Measurements from ENCODE around the gene ADAMTSL4. TPM values are rescaled to one million over a fixed set of nuclear protein-coding genes. Genes with fewer than 3 reads are reported as not detected.

The ADAMTSL4 gene
- 1.1 TPM for polyA plus RNA-seq (2013, experiment 1 of 2)
- polyA plus RNA-seq (2013, experiment 2 of 2) = 1.5 TPM

DNA sequence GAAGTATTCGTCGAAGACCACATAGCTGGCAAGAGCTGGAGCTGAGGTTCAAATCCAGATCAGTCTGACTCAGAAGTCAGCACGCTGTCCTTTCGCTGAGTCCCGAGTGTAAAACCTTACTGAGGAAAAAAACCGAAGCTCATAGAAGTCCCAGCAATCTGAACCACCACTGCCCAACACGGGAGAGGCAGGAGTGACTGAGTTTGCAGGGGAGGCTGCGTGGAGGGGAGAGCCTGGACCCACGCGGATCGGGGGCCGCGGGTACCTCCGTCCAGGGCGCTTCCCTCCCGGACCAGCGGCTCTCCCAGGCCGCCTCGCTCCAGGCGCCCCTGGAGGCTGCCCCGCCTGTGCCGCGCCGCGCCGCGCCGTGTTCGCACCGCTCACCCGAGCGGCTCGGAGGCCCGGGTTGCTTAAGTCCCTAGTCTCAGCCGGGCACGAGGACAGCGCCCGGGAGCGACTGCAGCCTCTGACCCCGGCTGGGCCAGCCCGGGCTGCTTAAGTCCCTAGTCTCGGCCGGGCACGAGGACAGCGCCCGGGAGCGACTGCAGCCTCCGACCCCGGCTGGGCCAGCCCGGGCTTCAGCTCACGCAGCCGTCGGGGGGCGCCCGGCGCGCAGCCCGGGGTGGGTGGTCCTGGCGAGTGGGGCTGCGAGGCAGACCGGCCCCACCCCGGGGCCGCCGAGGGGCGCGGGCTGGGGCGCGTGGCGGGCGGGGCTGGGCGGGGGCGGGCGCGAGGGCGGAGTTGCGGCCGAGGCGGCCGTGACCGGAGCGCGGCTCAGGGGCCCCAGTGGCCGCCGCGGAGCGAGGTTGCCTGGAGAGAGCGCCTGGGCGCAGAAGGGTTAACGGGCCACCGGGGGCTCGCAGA is at the start of gene ADAMTSL4:
Gene ADAMTSL4, plus strand, starts transcription at position 777 of the 864 bp plus-strand sequence. CDS start 2,881 bp downstream, outside the sequence.
- WGBS = 1% methylated on average over 91 of the region's 91 CpGs
- H3K4me3 ChIP-seq (ENCODE audit: low read length) = peak within 1 kb of the TSS; percentile 61
- H3K9me3 ChIP-seq (ENCODE audit: insufficient read depth, low read depth, low read length) = no peaks in the 10 kb centered on the region
- peaks cover 26% of the 10 kb centered on the region for H3K27me3 ChIP-seq (ENCODE audit: insufficient read depth, low read length)
- H3K27ac ChIP-seq (ENCODE audit: low read depth, low read length) = no peak within 1 kb of the TSS
- peaks cover 19% of the 10 kb centered on the region for H3K4me1 ChIP-seq (ENCODE audit: insufficient read depth, low read length)
- no peaks in the 10 kb centered on the region for H3K36me3 ChIP-seq (ENCODE audit: insufficient read depth, low read length)
- H3K9ac ChIP-seq (ENCODE audit: low read depth, low read length) = peak within 1 kb of the TSS; percentile 51

DNA sequence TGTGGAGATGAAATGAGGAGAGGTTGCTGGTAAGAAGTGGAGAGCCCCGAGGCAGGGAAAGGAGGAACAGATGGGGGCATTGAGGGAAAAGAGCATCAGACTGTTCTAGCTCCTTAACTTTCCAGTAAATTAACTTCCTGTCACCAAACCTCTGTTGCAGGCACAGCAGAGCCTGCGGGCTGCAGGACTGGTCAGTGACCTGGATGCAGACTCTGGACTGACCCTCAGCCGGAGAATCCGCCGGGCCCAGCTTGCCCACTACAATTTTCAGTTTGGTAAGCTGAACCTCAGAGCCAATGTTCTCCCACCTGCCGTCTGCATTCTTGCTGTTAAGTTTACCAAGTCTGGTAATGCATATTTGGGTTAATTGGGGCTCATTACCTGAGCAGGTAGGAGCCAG is 43.8 kb upstream of the ADAMTSL4 start:
- 92% methylated on average over 6 of the region's 6 CpGs for WGBS
- no peak overlapping the region for H3K9ac ChIP-seq (ENCODE audit: low read depth, low read length)
- H3K9me3 ChIP-seq (ENCODE audit: insufficient read depth, low read depth, low read length) = no peaks in the 10 kb centered on the region
- no peaks in the 10 kb centered on the region for H3K27me3 ChIP-seq (ENCODE audit: insufficient read depth, low read length)
- H3K4me1 ChIP-seq (ENCODE audit: insufficient read depth, low read length) = peaks cover 6% of the 10 kb centered on the region; the same call in 1 of the 2 replicates
- peaks cover 53% of the 10 kb centered on the region for H3K36me3 ChIP-seq (ENCODE audit: insufficient read depth, low read length)
- H3K27ac ChIP-seq (ENCODE audit: low read depth, low read length) = no peak overlapping the region
- H3K4me3 ChIP-seq (ENCODE audit: low read length) = no peak overlapping the region

DNA sequence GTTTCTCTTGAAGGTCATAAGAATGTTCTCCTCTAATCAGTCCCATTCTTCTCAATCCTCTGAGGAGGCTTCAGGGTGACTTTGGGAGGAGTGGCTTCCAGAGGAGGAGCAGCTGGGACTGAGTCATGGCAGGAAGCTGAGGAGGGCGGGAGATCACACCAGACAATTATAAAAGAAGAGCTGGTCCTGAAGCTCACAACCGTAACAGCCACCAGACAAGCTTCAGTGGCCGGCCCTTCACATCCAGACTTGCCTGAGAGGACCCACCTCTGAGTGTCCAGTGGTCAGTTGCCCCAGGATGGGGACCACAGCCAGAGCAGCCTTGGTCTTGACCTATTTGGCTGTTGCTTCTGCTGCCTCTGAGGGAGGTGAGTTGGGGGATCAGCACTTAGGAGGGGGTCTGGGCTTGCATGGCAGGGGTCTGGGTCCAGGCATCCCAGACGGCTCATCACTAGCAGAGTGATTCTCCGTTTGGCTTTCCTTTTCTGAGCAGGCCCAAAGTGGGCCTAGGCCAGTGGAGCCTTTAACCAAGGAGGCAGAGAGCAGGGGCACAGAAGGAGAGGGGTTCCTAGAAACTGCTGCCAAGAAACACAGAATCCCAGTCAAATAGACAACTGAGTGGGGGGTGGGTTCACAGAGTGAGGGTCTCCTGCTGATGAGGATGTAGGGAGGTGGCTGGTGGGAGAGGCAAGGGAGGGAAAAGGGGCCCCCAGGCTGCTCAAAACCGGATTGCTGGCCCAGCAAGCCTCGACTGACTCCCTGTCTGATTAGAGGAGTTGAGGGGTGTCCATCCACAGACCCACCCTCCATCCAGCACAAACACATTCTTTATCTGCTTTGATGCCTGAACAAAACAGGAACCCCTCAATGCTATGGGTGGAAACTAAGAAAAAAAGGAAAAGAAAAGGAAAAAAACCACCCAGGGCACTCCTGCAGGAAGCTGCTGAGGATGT is 41.0 kb upstream of the ADAMTSL4 start, which contains the start of gene ECM1:
Gene ECM1, plus strand, starts transcription at position 198 of the 953 bp plus-strand sequence. Its CDS starts 101 bp downstream, at position 299.
- no peaks in the 10 kb centered on the region for H3K27me3 ChIP-seq (ENCODE audit: insufficient read depth, low read length)
- no peak within 1 kb of the TSS for H3K9ac ChIP-seq (ENCODE audit: low read depth, low read length)
- 82% methylated on average over 5 of the region's 7 CpGs for WGBS
- peaks cover 6% of the 10 kb centered on the region; the same call in 1 of the 2 replicates for H3K4me1 ChIP-seq (ENCODE audit: insufficient read depth, low read length)
- peaks cover 33% of the 10 kb centered on the region for H3K36me3 ChIP-seq (ENCODE audit: insufficient read depth, low read length)
- no peak within 1 kb of the TSS for H3K4me3 ChIP-seq (ENCODE audit: low read length)
- H3K9me3 ChIP-seq (ENCODE audit: insufficient read depth, low read depth, low read length) = no peaks in the 10 kb centered on the region
- H3K27ac ChIP-seq (ENCODE audit: low read depth, low read length) = 0 out of 2 replicates have a peak within 1 kb of the TSS, but pooled peaks have one; percentile 25

DNA sequence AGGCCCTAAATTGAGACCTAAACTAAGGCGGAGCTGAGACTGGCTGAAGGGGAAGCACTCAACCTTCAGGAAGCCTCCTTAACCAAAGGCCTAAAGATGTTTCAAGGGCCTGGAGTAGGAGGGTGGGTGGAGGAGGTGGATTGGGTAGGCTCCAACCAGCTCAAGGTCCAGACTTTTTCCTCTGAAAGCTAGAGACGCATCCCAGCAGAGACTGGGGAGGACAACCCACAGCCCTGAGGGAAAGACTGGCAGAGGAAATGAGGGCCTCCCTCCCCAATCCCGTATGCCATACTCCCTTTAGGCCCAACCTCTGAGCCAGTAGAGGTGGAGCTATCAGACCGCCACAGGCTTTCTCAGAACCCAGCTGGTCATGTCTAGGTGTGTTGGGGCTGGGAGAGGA is 40.2 kb upstream of the ADAMTSL4 start:
- H3K36me3 ChIP-seq (ENCODE audit: insufficient read depth, low read length) = peaks cover 29% of the 10 kb centered on the region
- no peak overlapping the region for H3K9ac ChIP-seq (ENCODE audit: low read depth, low read length)
- H3K4me3 ChIP-seq (ENCODE audit: low read length) = no peak overlapping the region
- WGBS = 78% methylated on average over 4 of the region's 4 CpGs
- peaks cover 6% of the 10 kb centered on the region; the same call in 1 of the 2 replicates for H3K4me1 ChIP-seq (ENCODE audit: insufficient read depth, low read length)
- H3K9me3 ChIP-seq (ENCODE audit: insufficient read depth, low read depth, low read length) = no peaks in the 10 kb centered on the region
- no peak overlapping the region for H3K27ac ChIP-seq (ENCODE audit: low read depth, low read length)
- H3K27me3 ChIP-seq (ENCODE audit: insufficient read depth, low read length) = no peaks in the 10 kb centered on the region

DNA sequence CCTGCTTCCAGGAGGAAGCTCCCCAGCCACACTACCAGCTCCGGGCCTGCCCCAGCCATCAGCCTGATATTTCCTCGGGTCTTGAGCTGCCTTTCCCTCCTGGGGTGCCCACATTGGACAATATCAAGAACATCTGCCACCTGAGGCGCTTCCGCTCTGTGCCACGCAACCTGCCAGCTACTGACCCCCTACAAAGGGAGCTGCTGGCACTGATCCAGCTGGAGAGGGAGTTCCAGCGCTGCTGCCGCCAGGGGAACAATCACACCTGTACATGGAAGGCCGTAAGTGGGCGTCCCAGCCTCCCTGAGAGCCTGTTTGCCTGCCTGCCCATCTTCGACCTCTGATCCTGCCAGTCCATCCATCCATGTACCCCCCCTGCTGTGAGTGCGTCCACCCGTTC is 37.7 kb upstream of the ADAMTSL4 start:
- Histone ChIP-seq H3K36me3 (ENCODE audit: insufficient read depth, low read length) (peaks cover 5% of the 10 kb centered on the region), H3K4me1 (ENCODE audit: insufficient read depth, low read length) (peaks cover 7% of the 10 kb centered on the region; the same call in 1 of the 2 replicates), H3K27ac (ENCODE audit: low read depth, low read length) (no peak overlapping the region), H3K9ac (ENCODE audit: low read depth, low read length) (no peak overlapping the region), H3K4me3 (ENCODE audit: low read length) (no peak overlapping the region), H3K9me3 (ENCODE audit: insufficient read depth, low read depth, low read length) (no peaks in the 10 kb centered on the region), H3K27me3 (ENCODE audit: insufficient read depth, low read length) (no peaks in the 10 kb centered on the region)
- 96% methylated on average over 12 of the region's 12 CpGs for WGBS

DNA sequence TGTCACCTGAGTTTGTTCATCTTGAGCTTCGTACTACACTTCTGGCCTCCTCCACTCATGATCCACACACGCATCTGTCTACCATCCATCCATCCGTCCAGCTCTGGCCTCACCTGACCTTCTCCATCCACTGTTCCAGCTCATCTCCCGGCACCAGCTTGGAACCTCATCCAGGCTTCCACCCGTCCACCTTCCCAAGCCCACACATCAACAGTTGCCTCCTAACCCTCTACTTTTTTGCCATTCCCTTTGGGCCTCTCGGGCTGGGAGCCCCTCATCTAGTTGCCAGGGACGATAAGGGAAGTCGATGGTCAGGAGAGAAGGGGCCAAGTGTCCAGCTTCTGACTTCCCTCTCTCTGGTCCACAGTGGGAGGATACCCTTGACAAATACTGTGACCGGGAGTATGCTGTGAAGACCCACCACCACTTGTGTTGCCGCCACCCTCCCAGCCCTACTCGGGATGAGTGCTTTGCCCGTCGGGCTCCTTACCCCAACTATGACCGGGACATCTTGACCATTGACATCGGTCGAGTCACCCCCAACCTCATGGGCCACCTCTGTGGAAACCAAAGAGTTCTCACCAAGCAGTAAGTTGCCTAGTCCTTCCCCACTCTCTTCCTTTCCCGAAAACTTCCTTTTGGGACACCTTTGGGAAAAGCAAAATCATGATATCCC is 37.1 kb upstream of the ADAMTSL4 start:
- Histone ChIP-seq H3K27me3 (ENCODE audit: insufficient read depth, low read length) (no peaks in the 10 kb centered on the region), H3K27ac (ENCODE audit: low read depth, low read length) (no peak overlapping the region)

DNA sequence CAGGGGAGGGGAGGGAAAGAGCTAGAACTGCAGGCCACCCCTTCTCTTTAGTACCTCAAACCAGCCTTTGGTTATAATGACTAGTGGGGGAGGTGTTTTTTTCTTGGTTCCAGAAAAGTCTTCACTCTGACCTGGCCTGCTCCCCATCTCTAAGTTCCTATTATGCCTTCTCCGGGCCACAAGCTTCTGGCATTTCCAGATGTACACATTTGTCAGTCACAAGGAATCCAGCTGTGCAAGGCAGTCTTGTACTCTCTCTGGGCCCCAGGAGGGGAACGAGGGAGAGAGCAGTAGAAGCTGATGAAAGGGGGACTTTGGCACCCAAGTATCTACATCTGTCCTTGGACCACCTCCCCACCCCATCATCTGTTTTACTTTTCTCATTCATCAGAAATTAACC is 36.4 kb upstream of the ADAMTSL4 start:
- WGBS = 96% methylated on average over 2 of the region's 2 CpGs
- Histone ChIP-seq H3K4me1 (ENCODE audit: insufficient read depth, low read length) (peaks cover 9% of the 10 kb centered on the region; the same call in 1 of the 2 replicates), H3K36me3 (ENCODE audit: insufficient read depth, low read length) (no peaks in the 10 kb centered on the region), H3K9ac (ENCODE audit: low read depth, low read length) (no peak overlapping the region), H3K9me3 (ENCODE audit: insufficient read depth, low read depth, low read length) (no peaks in the 10 kb centered on the region), H3K4me3 (ENCODE audit: low read length) (no peak overlapping the region), H3K27me3 (ENCODE audit: insufficient read depth, low read length) (no peaks in the 10 kb centered on the region), H3K27ac (ENCODE audit: low read depth, low read length) (no peak overlapping the region)

More for the DNA sequence above, 37.1 kb upstream of the ADAMTSL4 start:
- H3K4me3 ChIP-seq (ENCODE audit: low read length) = no peak overlapping the region
- H3K9ac ChIP-seq (ENCODE audit: low read depth, low read length) = no peak overlapping the region
- no peaks in the 10 kb centered on the region for H3K9me3 ChIP-seq (ENCODE audit: insufficient read depth, low read depth, low read length)
- WGBS = 90% methylated on average over 17 of the region's 17 CpGs
- no peaks in the 10 kb centered on the region for H3K36me3 ChIP-seq (ENCODE audit: insufficient read depth, low read length)
- H3K4me1 ChIP-seq (ENCODE audit: insufficient read depth, low read length) = peaks cover 9% of the 10 kb centered on the region; the same call in 1 of the 2 replicates

DNA sequence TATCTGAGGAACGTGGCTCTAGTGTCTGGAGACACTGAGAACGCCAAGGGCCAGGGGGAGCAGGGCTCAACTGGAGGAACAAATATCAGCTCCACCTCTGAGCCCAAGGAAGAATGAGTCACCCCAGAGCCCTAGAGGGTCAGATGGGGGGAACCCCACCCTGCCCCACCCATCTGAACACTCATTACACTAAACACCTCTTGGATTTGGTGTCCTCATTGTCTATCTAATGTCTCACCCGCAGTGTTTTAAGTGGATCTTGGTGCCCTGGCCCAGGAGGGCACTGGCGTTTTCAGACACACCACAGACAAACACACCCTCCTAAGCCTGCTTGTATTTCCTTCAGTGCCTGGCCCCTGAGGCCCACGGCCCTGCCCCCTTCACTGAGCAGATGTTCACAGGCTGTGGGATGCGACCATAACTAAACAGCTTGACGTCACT is 35.8 kb upstream of the ADAMTSL4 start:
- H3K27me3 ChIP-seq (ENCODE audit: insufficient read depth, low read length) = no peaks in the 10 kb centered on the region
- no peak overlapping the region for H3K4me3 ChIP-seq (ENCODE audit: low read length)
- H3K9ac ChIP-seq (ENCODE audit: low read depth, low read length) = no peak overlapping the region
- H3K4me1 ChIP-seq (ENCODE audit: insufficient read depth, low read length) = peaks cover 6% of the 10 kb centered on the region; the same call in 1 of the 2 replicates
- no peaks in the 10 kb centered on the region for H3K36me3 ChIP-seq (ENCODE audit: insufficient read depth, low read length)
- WGBS = 91% methylated on average over 7 of the region's 7 CpGs
- no peak overlapping the region for H3K27ac ChIP-seq (ENCODE audit: low read depth, low read length)
- no peaks in the 10 kb centered on the region for H3K9me3 ChIP-seq (ENCODE audit: insufficient read depth, low read depth, low read length)

DNA sequence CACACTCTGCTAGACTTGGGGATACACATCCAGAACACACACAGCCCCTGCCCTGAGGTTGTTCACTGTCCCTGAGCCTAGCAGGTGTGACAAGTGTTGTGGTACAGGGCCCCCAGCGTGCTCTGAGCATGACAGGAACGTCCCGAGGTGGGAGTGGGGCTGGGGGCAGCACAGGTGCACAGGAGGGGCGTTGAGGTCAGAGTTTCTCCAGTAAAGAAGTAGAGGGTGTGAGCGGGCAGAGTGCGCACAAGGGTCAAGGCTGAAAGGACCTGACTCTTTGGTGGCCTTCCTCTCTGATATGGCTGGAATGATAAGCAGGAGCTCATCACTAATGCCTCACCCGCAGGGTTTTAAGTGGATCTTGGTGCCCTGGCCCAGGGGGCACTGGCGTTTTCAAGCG is 34.9 kb upstream of the ADAMTSL4 start:
- Histone ChIP-seq H3K9me3 (ENCODE audit: insufficient read depth, low read depth, low read length) (no peaks in the 10 kb centered on the region), H3K4me3 (ENCODE audit: low read length) (no peak overlapping the region), H3K27me3 (ENCODE audit: insufficient read depth, low read length) (no peaks in the 10 kb centered on the region), H3K36me3 (ENCODE audit: insufficient read depth, low read length) (no peaks in the 10 kb centered on the region), H3K4me1 (ENCODE audit: insufficient read depth, low read length) (peaks cover 6% of the 10 kb centered on the region; the same call in 1 of the 2 replicates), H3K27ac (ENCODE audit: low read depth, low read length) (no peak overlapping the region), H3K9ac (ENCODE audit: low read depth, low read length) (no peak overlapping the region)
- 92% methylated on average over 9 of the region's 9 CpGs for WGBS

DNA sequence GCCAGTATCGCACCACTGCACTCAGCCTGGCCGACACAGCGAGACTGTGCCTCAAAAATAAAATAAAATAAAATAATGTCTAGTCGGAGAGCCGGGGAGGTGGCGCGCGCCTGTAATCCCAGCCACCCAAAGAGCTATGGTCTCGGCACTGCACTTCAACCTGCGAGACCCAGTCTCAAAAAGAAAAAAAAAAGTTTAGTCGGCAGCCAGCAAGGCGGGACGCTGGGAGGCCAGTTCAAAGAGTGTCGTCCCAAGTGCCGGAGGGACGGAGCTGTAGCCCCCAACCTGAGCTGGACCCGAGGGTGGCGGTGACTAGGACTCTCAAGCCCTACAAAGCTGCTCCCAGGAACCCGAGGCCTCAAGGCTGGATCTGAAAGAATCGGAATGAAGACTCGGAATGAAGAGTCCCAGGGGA is 34.3 kb upstream of the ADAMTSL4 start:
- H3K9me3 ChIP-seq (ENCODE audit: insufficient read depth, low read depth, low read length) = no peaks in the 10 kb centered on the region
- peak overlapping the region; percentile 47; the same call in 1 of the 2 replicates for H3K27ac ChIP-seq (ENCODE audit: low read depth, low read length)

More for the DNA sequence above, 34.3 kb upstream of the ADAMTSL4 start:
- H3K36me3 ChIP-seq (ENCODE audit: insufficient read depth, low read length) = no peaks in the 10 kb centered on the region
- peak overlapping the region; percentile 72 for H3K4me3 ChIP-seq (ENCODE audit: low read length)
- H3K9ac ChIP-seq (ENCODE audit: low read depth, low read length) = peak overlapping the region; percentile 66
- peaks cover 6% of the 10 kb centered on the region; the same call in 1 of the 2 replicates for H3K4me1 ChIP-seq (ENCODE audit: insufficient read depth, low read length)
- 35% methylated on average over 21 of the region's 21 CpGs for WGBS
- no peaks in the 10 kb centered on the region for H3K27me3 ChIP-seq (ENCODE audit: insufficient read depth, low read length)

Measured in HUES64 (cell line).